Hypothalamus (tissue), 51 donors: Measurements from ENCODE around the gene CAMSAP2.
"Not testable (repeated sequence)": the region's sequence is repeated elsewhere in the genome, so short reads cannot be mapped to it uniquely, and the experiment has no call there.

Experiments used
- DNase-seq, 51 donors: peaks; one replicate each; lab custom pipeline; 2025; lab: John Stamatoyannopoulos, UW

CAMSAP2 gene

GRCh38 chr1:200737647-200738291 lies 924 bp upstream of the CAMSAP2 start:
- no peak for DNase-seq

DNA sequence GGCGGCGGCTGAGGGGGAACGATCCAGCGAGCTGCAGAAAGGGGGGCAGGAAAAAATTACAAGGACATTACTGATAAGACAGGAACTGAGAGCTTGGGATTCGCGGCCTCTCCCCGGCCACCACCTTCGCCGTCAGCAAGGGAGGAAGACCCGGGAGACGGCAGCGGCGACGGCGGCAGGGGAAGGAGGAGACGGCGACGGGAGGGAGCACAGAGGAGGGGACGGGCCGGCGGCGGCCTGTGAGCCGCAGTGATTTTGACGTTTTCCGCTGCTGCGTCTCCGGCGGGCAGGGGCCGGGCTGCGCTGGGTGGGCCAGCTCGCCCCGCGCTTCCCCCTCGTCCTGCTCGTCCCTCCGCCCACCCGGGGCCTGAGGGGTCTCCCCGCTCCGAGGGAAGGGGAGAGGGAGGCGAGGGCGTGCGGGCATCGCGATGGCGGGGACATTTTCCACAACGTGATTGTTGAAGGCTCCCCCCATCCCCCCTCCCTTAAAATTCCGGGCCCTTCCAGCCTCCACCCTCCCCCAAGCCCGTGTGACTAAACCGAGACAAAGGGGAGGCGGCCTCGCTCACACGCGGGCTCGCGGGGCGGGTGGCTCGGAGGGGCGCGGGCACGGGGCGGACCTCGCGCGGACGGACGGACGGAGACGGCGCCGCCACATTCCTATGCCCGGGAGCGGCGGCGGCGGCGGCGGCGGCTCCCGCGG lies 407 bp downstream of the CAMSAP2 start:
- peak; percentile 34 to 97 (median 77) for DNase-seq

DNA sequence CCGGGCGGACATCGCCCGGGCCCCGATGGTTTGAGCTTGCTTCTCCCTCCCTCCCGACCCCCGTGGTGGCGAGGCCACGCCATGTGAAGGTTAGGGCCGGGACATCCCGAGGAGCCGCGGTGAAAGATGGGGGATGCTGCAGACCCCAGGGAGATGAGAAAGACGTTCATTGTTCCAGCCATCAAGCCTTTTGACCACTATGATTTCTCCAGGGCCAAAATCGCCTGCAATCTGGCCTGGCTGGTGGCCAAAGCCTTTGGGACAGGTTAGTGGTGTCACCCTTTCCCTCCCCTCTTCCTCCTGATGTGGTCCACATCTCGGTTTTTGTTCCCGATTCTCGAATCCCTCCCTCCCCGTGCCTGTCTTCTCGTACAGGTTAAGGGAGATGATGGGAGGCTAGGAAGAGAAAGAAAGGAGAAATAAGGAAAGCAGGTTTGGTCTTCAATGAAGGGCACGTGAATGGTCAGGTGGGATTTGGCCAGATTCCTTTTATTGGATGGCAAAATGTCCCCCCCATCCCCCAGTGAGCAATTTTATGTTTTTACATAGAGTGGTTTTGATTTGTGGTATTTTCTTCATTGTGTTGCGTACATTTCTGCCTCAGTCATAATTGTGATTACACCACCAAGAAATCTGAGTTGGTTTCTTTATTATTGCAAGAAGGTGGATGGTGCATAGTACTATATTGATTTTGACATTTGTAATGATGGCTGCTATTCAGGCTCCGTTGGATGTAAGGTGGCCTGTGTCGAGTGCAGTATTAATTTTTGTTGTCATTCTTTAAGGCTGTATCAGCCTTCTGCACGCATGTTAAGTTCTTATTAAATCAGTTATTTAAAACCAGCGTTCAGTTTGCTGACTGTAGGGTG lies 1.2 kb downstream of the CAMSAP2 start:
- DNase-seq = peak in 15 of 51 donors; percentile 8 to 69 (median 47)

DNA sequence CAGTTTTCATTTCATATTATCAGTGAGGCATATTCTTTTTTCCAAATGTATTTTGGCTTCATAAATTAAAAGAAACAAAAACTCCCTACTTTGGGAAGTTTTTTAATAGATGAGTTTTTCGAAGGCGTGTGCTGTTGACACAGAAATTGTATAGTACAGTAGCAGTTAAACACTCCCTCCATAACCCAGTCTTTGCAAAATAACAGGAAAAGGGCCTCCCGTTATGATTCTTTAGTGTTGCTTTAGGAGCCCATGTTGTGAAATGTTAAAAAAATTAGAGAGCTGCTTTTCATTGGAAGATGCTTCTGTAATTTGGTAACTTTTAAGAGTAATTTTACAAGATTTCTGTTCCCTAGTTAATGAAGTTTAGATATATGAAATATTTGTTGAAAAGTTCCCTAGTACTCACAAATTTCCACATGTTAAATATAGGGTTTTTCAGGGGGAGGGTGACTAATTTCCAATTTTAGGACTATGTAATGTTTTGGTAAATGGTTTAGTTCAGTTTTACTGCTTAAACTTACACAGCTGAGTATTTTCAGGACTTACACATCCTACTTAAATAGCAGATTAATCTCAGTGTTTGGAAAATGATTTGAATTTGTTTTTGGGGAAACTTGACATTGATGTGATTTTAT lies 2.0 kb downstream of the CAMSAP2 start:
- no peak for DNase-seq

- peak in 1 of 51 donors; percentile 64 for DNase-seq
Observed at GRCh38 chr1:200741551-200742207, 3.0 kb downstream of the CAMSAP2 start.

- DNase-seq = no peak
Observed at GRCh38 chr1:200744143-200744542, 5.5 kb downstream of the CAMSAP2 start.

- DNase-seq = peak in 31 of 51 donors; percentile 5 to 70 (median 30)
Observed at GRCh38 chr1:200749090-200749489, 10.4 kb downstream of the CAMSAP2 start.

DNA sequence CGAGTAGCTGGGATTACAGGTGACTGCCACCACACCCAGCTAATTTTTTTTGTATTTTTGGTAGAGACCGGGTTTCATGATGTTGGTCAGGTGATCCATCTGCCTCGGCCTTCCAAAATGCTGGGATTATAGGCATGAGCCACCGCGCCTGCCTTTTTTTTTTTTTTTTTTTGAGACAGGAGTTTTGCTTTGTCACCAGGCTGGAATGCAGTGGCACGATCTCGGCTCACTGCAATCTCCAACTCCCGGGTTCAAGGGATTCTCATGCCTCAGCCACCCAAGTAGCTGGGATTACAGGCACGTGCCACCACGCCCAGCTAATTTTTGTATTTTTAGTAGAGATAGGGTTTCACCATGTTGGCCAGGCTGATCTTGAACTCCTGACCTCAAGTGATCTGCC lies 12.1 kb downstream of the CAMSAP2 start:
- DNase-seq = not testable (repeated sequence)

DNA sequence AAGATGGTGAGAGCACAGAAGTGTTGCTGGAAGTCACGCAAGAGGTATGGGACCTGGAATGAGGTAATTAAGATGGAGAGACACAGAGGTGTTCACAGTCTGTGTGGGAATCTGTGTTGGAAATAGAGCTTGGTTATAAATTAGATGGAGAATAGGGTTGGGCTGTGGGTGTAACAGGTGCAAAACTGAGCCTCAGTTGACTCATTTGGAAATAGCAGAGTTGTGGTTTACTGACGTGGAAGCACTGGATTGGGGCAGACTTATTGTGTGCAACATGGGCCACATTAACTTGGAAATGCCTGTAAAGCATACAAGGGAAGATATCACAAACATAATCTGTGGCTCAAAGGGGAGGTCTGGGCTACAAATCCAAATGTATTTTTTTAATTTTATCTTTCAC lies 13.0 kb downstream of the CAMSAP2 start:
- DNase-seq = no peak

GRCh38 chr1:200753650-200754198 lies 15.0 kb downstream of the CAMSAP2 start:
- peak in 1 of 51 donors; percentile 3 for DNase-seq

- DNase-seq = no peak
Observed at GRCh38 chr1:200755456-200755855, 16.8 kb downstream of the CAMSAP2 start.

GRCh38 chr1:200762089-200762488 lies 23.4 kb downstream of the CAMSAP2 start:
- no peak for DNase-seq

DNA sequence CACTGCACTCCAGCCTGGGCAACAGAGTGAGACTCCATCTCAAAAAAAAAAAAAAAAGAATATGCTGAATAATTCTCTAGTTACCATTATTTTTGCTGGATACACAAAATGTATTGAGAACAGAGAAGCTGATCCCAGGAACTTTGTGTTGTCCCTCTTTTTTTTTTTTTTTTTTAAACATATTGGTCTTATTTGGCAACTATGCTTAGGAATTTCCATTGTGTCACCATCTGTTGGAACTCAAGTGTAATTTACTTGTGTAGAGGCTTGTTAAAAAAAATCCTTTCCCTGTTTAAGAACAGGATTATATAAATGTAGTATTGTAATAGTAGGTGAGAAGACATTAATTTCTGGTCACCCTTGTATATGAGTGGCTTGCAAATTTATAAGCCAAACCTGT lies 28.6 kb downstream of the CAMSAP2 start:
- DNase-seq = no peak

DNA sequence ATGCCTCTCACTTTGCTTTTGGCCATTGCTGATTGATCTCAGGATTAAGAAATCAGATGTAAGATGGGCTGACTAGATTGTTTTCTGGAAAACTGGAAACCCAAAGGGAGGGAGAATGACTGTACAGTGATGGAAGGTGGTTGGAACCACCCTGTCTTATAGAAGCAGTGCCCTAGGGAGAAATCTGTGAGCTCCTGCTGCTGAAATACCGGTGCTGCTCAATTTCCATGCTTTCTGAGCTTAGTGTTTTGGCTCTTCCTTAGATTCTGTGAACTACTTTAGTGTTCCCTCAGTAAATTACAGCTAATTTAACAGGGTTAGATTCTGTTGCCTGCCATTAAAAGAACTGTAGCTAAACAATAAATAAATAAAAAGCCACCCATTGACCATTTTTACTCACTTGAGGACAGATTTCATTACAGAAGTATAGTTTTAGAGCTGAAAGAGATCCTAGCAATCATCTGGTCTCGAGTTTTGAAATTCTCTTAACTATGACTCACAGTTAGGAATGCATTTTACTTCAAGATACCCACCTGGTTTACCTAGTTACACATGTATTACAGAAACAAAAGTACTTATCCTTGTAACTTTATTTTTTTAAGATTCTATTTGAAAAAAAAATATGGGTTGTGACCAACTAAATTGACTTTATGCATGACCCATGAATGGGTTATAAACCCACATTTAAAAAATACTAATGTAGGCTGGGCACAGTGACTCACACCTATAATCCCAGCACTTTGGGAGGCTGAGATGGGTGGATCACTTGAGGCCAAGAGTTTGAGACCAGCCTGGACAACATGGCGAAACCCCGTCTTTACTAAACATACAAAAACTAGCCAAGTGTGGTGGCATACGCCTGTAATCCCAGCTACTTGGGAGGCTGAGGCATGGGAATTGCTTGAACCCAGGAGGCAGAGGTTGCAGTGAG lies 33.2 kb downstream of the CAMSAP2 start:
- DNase-seq = no peak

DNA sequence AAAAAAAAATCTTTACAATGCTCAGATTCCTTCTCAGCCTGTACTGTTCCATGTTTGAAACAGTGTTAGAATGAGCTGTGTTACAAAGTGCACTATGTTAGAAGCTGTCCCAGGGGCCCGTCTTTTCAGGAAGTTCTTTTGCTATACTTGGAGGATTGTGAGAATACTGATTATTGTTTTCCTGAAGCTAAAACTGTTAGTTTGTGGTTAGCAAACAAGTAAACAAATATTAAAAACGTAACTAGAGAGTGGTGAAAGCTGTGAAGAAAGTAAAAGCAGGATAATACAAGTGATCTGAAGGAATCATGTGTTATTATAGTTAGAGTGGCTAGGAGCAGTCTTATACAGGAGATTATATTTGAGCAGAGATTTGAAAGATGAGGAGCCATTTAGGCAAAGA lies 35.6 kb downstream of the CAMSAP2 start:
- DNase-seq = no peak

GRCh38 chr1:200774735-200775444 lies 36.2 kb downstream of the CAMSAP2 start:
- no peak for DNase-seq

DNA sequence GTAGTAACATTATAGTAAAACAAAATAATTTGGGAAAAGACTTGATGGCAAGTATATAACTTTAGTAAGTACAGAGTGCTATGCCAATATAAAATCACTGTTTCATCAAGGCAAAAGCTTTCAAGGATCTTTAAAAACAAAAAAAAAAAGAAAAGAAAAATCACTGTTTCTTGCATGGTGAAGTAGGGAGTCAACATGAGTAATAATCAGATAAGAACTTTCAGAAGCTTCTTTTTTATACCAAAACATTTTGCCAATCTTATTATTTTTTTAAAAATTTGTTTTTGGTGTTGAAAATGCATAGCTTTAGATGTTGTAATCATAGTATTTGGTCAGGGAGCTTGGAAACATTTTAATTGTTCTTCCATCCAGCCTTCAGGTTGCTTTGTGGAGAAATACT lies 37.2 kb downstream of the CAMSAP2 start:
- DNase-seq = no peak

DNA sequence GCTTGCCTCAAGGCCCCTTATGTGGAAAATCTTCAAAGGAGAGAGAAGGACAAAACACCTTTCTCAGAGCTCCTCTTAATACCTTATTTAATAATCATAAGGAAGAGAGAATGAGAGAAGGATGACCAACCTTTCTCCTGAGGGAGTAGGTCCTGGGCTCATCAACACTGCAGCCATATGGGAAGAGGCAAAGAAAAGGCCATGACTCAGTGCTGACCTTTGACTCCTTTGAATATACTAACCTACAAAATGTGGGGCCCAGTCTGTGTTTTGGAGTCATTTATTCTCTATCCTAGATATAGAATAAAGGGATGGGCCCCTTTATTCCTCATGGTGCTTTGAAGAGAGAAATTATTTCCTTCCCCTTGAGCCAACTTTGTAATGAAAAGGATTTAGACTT lies 38.3 kb downstream of the CAMSAP2 start:
- DNase-seq = no peak
